ENCODE data around the gene FMNL2. TPM values are rescaled to one million over a fixed set of nuclear protein-coding genes. Genes with fewer than 3 reads are reported as not detected.

FMNL2 gene
- total and polyA plus RNA-seq, 11 donors: 4.7 to 19.4 (median 5.5) TPM

DNA sequence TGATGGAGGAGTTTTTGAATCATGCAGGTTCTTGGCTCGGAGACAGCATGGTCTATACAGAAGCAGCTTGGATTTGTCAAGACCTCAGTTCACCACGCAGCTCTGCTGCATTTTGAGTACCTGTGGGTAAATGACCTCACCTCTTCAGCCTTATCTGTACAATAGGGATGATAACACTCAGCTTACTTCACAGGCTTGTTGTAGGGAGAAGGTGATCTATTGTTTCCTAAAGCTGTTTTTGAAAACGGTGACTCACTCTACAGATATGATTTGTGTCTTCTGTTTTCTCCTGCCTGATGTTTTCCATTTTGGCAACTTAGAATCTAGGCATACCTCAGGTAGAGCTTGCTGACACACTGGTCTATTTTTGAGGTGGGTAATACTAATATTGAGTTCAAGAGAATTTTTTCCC, 80.3 kb downstream of the FMNL2 start:
- DNase-seq: no peak
- TF ChIP-seq POLR2A (IDR thresholded peaks at IDR 0.05): no peak
- TF ChIP-seq, protein P1, sequence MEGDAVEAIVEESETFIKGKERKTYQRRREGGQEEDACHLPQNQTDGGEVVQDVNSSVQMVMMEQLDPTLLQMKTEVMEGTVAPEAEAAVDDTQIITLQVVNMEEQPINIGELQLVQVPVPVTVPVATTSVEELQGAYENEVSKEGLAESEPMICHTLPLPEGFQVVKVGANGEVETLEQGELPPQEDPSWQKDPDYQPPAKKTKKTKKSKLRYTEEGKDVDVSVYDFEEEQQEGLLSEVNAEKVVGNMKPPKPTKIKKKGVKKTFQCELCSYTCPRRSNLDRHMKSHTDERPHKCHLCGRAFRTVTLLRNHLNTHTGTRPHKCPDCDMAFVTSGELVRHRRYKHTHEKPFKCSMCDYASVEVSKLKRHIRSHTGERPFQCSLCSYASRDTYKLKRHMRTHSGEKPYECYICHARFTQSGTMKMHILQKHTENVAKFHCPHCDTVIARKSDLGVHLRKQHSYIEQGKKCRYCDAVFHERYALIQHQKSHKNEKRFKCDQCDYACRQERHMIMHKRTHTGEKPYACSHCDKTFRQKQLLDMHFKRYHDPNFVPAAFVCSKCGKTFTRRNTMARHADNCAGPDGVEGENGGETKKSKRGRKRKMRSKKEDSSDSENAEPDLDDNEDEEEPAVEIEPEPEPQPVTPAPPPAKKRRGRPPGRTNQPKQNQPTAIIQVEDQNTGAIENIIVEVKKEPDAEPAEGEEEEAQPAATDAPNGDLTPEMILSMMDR (IDR thresholded peaks at IDR 0.05): no peak
- intact Hi-C loops (cut with DNase I): loop anchor here in 2 of 10 donors (5.0 to 10.0 kb wide), 2 partner anchors 78 to 220 kb away; partner anchors contain the start of gene FMNL2 (in 1 of the 2)
- Histone ChIP-seq H3K27me3 (no peaks in the 10 kb centered on the region), H3K27ac (no peak overlapping the region), H3K4me3 (no peak overlapping the region), H3K36me3 (no peaks in the 10 kb centered on the region), H3K4me1 (peaks cover 0 to 52% (median 8%) of the 10 kb centered on the region in 12 donors), H3K9me3 (no peaks in the 10 kb centered on the region)
- WGBS, 4 donors: 44 to 55% (median 50%) methylated on average over 3 of the region's 3 CpGs
- ATAC-seq: peak in 3 of 4 donors; percentile 35 to 67 (median 61)

DNA sequence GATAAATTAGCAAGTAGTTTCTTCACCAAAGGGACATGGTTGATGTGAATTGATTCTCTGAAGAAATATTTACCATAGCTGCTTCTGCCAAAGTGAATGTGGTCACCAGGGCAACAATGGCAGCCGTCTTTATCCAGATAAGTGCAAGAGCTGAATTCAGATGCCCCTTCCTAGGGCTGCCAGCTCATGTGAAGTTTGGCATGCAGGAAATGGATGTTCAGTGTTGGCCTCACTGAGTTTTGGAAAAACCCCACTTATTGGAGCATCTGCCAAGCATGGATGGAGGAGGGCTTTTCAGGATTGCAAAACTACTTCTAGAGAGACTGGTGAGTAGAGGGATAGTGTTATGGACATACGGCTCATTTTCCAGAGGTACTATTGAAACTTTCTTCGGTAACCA, 80.8 kb downstream of the FMNL2 start:
- intact Hi-C loops (cut with DNase I): loop anchor here in 2 of 10 donors (5.0 to 10.0 kb wide), 2 partner anchors 78 to 221 kb away; partner anchors contain the start of gene FMNL2 (in 1 of the 2)
- H3K9me3 ChIP-seq: no peaks in the 10 kb centered on the region
- TF ChIP-seq, protein P1 (IDR thresholded peaks at IDR 0.05): no peak
- no peak for TF ChIP-seq POLR2A (IDR thresholded peaks at IDR 0.05)
- ATAC-seq: no peak
- no peak overlapping the region for H3K4me3 ChIP-seq
- no peaks in the 10 kb centered on the region for H3K27me3 ChIP-seq
- 81 to 90% (median 89%) methylated on average over 3 of the region's 3 CpGs for WGBS, 4 donors
- DNase-seq: no peak
- H3K4me1 ChIP-seq: peaks cover 0 to 52% (median 8%) of the 10 kb centered on the region in 12 donors
- H3K27ac ChIP-seq: no peak overlapping the region
- no peaks in the 10 kb centered on the region for H3K36me3 ChIP-seq

DNA sequence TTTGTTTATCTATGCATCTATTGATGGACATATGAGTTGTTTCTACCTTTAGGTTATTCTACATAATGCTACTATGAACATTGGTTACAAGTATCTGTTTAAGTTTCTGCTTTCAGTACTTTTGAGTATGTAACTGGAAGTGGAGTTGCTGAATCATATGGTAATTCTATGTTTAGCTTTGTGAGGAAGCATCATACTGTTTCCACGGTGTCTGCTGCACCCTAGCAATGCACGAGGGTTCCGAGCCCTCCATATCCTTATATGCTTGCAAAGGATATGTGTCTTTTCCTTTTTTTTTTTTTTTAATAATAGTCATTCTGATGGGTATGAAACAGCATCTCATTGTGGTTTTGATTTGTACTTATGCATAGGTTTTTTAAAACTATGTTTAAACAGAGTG, 83.7 kb downstream of the FMNL2 start:
- ATAC-seq: peak in 2 of 4 donors; percentile 35 to 51
- Histone ChIP-seq H3K9me3 (no peaks in the 10 kb centered on the region), H3K36me3 (no peaks in the 10 kb centered on the region), H3K27me3 (no peaks in the 10 kb centered on the region), H3K4me3 (no peak overlapping the region), H3K27ac (peak overlapping the region in 1 of 12 donors; percentile 71), H3K4me1 (peaks cover 3 to 55% (median 13%) of the 10 kb centered on the region in 12 donors)
- WGBS, 4 donors: 47 to 71% (median 65%) methylated on average over 3 of the region's 3 CpGs
- TF ChIP-seq, protein P1 (IDR thresholded peaks at IDR 0.05): no peak
- TF ChIP-seq POLR2A (IDR thresholded peaks at IDR 0.05): no peak
- intact Hi-C loops (cut with DNase I): loop anchor here in 2 of 10 donors (5.0 to 10.0 kb wide), 2 partner anchors 81 to 224 kb away; partner anchors contain the start of gene FMNL2 (in 1 of the 2)
- peak in 1 of 5 donors; percentile 15 for DNase-seq

DNA sequence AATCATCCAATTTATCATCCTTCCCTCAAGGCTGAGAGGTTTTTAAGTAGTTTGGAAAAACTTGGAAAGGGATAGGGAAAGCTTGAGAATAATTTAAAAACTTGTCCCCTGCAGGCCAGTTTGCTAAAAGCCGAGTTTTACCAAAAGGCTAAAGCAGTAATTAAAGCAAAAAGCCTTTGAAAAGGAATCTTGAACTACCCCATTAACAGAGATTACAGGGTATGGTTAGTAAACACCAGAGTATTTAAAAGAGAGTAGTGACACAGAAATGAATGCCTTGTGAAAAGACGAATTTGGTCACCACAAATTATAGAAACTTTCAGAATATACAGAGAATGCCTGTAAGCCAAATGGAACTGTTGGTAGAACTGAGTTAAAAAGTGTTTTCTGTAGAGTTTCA, 85.0 kb downstream of the FMNL2 start:
- Histone ChIP-seq H3K4me3 (no peak overlapping the region), H3K27me3 (no peaks in the 10 kb centered on the region), H3K36me3 (no peaks in the 10 kb centered on the region), H3K9me3 (no peaks in the 10 kb centered on the region), H3K4me1 (peaks cover 3 to 55% (median 13%) of the 10 kb centered on the region in 12 donors), H3K27ac (peak overlapping the region in 1 of 12 donors; percentile 88)
- no peak for DNase-seq
- TF ChIP-seq POLR2A (IDR thresholded peaks at IDR 0.05): no peak
- TF ChIP-seq, protein P1 (IDR thresholded peaks at IDR 0.05): no peak
- ATAC-seq: no peak
- intact Hi-C loops (cut with DNase I): loop anchor here in 3 of 10 donors (5.0 to 10.0 kb wide), 2 partner anchors 83 to 225 kb away; partner anchors contain the start of gene FMNL2 (in 2 of the 3)
- WGBS, 4 donors: 94 to 97% (median 95%) methylated on average over 2 of the region's 2 CpGs

Data from heart left ventricle (tissue), 16 donors.